ENCODE results near the gene ARPC1B. TPM values are rescaled to one million over a fixed set of nuclear protein-coding genes. Genes with fewer than 3 reads are reported as not detected.

The ARPC1B gene
- total and polyA plus RNA-seq, 9 of the 15 experiments (the other 6 are each of a cell fraction or from before 2014, with no cell fraction given), result 6.7 to 357 (median 211) TPM

DNA sequence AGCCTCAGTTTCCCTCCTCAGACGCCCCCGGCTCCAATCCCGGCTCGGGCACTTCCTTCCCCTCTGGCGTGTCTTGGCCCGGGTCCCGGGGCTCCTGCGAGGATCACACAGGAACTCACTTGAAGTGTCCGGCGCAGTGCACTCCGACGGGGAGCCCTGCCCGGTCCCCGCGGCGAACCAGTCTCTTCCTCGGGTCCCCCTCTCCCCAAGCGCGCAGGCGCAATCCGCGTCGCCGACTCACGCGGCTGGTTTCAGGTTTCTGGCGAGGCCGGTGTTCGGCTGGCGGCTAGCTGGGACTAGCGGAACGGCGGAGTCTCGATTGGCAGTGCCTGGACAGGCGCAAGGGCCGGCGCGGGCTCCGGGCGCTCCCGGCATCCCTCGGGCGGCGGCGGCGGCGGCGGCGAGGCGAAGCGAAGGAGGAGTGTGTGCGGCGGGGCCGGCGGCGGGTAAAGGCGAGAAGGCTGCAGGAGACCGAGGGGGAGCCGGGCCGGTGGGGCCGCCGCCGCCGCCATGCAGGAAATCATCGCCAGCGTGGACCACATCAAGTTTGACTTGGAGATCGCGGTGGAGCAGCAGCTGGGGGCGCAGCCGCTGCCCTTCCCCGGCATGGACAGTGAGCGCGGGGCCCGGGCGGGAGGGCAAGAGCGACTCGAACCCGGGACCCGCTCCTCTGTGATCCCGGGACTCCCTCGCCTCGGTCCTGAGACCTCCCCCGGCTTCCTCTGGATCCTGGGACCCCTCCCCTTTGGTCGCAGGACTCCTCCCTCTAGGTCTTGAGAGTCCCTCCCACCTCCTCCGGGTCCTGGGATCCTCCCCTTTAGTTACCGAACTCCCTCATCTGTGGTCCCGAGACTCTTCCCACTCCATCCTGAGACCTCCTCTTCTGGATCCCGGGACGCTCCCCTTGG is 64.3 kb downstream of the ARPC1B start, which contains the start of the genes CPSF4 and PTCD1 (continued):
- 0 out of 2 replicates have a peak, but pooled peaks have one; percentile 63 for TF ChIP-seq ELK3 (CRISPR knock-in tag; IDR thresholded peaks at IDR 0.05)
- TF ChIP-seq BCL6 (CRISPR knock-in tag; IDR thresholded peaks at IDR 0.05), result no peak
- TF ChIP-seq HCFC1 (IDR thresholded peaks at IDR 0.05; ENCODE audit: low read depth, low read length), result peak; percentile 86
- TF ChIP-seq NCOA4 (IDR thresholded peaks at IDR 0.05; ENCODE audit: partially characterized antibody), result peak; percentile 99
- peak; percentile 54; the same call in 1 of the 2 replicates for TF ChIP-seq ZNF324 (CRISPR knock-in tag; IDR thresholded peaks at IDR 0.05)
- no peak for TF ChIP-seq KAT8 (IDR thresholded peaks at IDR 0.05; ENCODE audit: low read depth)
- TF ChIP-seq KDM1A (IDR thresholded peaks at IDR 0.05), result no peak
- TF ChIP-seq ZNF217 (CRISPR knock-in tag; IDR thresholded peaks at IDR 0.05), result no peak
- no peak for TF ChIP-seq PHF21A (IDR thresholded peaks at IDR 0.05; ENCODE audit: borderline replicate concordance, low read depth)
- peak; percentile 94 for TF ChIP-seq CCNT2 (IDR thresholded peaks at IDR 0.05; ENCODE audit: borderline replicate concordance, extremely low read depth, insufficient read length, low read depth, low read length)
- TF ChIP-seq SMC3 (conservative IDR thresholded peaks at IDR 0.05; ENCODE audit: insufficient read depth, low read depth, low read length), result 0 out of 2 replicates have a peak, but pooled peaks have one; percentile 17
- TF ChIP-seq ZEB2 (IDR thresholded peaks at IDR 0.05), result peak; percentile 83
- TF ChIP-seq TAF7 (tag; IDR thresholded peaks at IDR 0.05), result no peak
- peak; percentile 70; the same call in 1 of the 2 replicates for TF ChIP-seq RUNX1 (IDR thresholded peaks at IDR 0.05; ENCODE audit: low read depth)
- no peak for TF ChIP-seq RNF219 (CRISPR knock-in tag; IDR thresholded peaks at IDR 0.05)
- TF ChIP-seq ZNF263 (CRISPR knock-in tag; IDR thresholded peaks at IDR 0.05; ENCODE audit: borderline replicate concordance), result peak; percentile 69; the same call in 1 of the 2 replicates
- peak in 1 of 2 experiments; percentile 63; a peak in 2 of 4 replicates for TF ChIP-seq FOXK2 (conservative IDR thresholded peaks at IDR 0.05 in 1 of 2, IDR thresholded peaks at IDR 0.05 in 1 of 2; ENCODE audit: low read depth in 2 of 2)
- TF ChIP-seq, protein P1, sequence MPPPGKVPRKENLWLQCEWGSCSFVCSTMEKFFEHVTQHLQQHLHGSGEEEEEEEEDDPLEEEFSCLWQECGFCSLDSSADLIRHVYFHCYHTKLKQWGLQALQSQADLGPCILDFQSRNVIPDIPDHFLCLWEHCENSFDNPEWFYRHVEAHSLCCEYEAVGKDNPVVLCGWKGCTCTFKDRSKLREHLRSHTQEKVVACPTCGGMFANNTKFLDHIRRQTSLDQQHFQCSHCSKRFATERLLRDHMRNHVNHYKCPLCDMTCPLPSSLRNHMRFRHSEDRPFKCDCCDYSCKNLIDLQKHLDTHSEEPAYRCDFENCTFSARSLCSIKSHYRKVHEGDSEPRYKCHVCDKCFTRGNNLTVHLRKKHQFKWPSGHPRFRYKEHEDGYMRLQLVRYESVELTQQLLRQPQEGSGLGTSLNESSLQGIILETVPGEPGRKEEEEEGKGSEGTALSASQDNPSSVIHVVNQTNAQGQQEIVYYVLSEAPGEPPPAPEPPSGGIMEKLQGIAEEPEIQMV (tag; conservative IDR thresholded peaks at IDR 0.05; ENCODE audit: low read depth), result no peak
- 0 out of 2 replicates have a peak, but pooled peaks have one; percentile 44 for TF ChIP-seq ZNF175 (CRISPR knock-in tag; IDR thresholded peaks at IDR 0.05; ENCODE audit: low read depth)
- TF ChIP-seq BMI1 (IDR thresholded peaks at IDR 0.05; ENCODE audit: low read length), result no peak
- TF ChIP-seq MYNN (IDR thresholded peaks at IDR 0.05), result no peak
- no peak for TF ChIP-seq MYNN (CRISPR knock-in tag; IDR thresholded peaks at IDR 0.05)
- peak; percentile 51 to 67 for TF ChIP-seq SIX5 (IDR thresholded peaks at IDR 0.05; ENCODE audit: borderline replicate concordance in 1 of 2, insufficient read depth in 1 of 2, low read depth in 1 of 2, low read length in 2 of 2)
- peak; percentile 77; the same call in 1 of the 2 replicates for TF ChIP-seq ZNF445 (CRISPR knock-in tag; IDR thresholded peaks at IDR 0.05; ENCODE audit: low read depth)
- no peak for TF ChIP-seq ZNF707 (CRISPR knock-in tag; conservative IDR thresholded peaks at IDR 0.05)

Measured in K562 (cell line).